Measurements from ENCODE around the gene PNLDC1. TPM values are rescaled to one million over a fixed set of nuclear protein-coding genes. Genes with fewer than 3 reads are reported as not detected.
A peak's percentile ranks its signal among the peaks of the same experiment; 100 is the strongest.

Gene PNLDC1
- total RNA-seq, 1 donor from 2014 or later = 0.26 TPM

DNA sequence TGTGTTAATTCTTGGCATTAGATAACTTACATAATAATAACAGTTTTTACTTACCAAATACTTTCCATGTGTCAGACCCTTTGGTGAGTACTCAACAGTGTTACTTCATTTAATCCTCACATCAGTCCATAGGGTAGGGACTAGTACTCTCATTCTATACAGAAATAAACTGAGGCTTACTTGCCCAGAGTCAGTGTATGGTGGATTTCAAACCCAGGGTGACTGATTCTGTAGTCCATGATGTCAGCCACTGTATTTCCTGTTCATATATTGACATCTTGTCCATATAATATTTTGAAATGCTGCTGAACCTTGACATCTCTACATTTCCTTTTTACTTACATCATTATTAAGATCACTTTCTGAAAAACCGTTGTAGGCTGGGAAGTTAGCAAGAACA lies 2.5 kb upstream of the PNLDC1 start:
- Histone ChIP-seq H3K36me3 (ENCODE audit: control insufficient read depth, insufficient read depth, low read length) (peaks cover 9% of the 10 kb centered on the region), H3K27me3 (ENCODE audit: control insufficient read depth, insufficient read depth, low read length) (no peaks in the 10 kb centered on the region), H3K4me3 (ENCODE audit: low read depth, low read length) (no peak overlapping the region)
- no peak for DNase-seq (ENCODE audit: low read depth)
- no peak for FAIRE-seq
- TF ChIP-seq, protein P1, sequence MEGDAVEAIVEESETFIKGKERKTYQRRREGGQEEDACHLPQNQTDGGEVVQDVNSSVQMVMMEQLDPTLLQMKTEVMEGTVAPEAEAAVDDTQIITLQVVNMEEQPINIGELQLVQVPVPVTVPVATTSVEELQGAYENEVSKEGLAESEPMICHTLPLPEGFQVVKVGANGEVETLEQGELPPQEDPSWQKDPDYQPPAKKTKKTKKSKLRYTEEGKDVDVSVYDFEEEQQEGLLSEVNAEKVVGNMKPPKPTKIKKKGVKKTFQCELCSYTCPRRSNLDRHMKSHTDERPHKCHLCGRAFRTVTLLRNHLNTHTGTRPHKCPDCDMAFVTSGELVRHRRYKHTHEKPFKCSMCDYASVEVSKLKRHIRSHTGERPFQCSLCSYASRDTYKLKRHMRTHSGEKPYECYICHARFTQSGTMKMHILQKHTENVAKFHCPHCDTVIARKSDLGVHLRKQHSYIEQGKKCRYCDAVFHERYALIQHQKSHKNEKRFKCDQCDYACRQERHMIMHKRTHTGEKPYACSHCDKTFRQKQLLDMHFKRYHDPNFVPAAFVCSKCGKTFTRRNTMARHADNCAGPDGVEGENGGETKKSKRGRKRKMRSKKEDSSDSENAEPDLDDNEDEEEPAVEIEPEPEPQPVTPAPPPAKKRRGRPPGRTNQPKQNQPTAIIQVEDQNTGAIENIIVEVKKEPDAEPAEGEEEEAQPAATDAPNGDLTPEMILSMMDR (IDR thresholded peaks at IDR 0.05; ENCODE audit: insufficient read depth, low read length, severe bottlenecking) = no peak

DNA sequence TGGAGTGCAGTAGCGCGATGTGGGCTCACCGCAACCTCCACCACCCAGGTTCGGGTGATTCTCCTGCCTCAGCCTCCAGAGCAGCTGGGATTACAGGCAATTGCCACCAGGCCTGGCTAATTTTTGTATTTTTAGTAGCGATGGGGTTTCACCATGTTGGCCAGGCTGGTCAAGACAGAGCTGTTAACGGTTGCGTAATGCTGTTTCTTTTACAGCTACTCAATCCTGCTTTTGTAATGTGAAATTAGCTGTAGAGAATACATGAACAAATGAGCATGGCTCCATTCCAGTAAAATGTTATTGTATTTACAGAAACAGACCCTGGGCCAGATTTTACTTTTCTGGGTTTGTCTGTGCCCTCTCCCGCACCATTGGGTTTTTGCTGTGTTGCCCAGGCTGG lies 1.9 kb downstream of the PNLDC1 start:
- TF ChIP-seq, protein P1 (IDR thresholded peaks at IDR 0.05; ENCODE audit: insufficient read depth, low read length, severe bottlenecking) = no peak
- DNase-seq (ENCODE audit: low read depth) (no peak), FAIRE-seq (no peak)
- Histone ChIP-seq H3K36me3 (ENCODE audit: control insufficient read depth, insufficient read depth, low read length) (peaks cover 4% of the 10 kb centered on the region), H3K4me3 (ENCODE audit: low read depth, low read length) (no peak overlapping the region), H3K27me3 (ENCODE audit: control insufficient read depth, insufficient read depth, low read length) (no peaks in the 10 kb centered on the region)

DNA sequence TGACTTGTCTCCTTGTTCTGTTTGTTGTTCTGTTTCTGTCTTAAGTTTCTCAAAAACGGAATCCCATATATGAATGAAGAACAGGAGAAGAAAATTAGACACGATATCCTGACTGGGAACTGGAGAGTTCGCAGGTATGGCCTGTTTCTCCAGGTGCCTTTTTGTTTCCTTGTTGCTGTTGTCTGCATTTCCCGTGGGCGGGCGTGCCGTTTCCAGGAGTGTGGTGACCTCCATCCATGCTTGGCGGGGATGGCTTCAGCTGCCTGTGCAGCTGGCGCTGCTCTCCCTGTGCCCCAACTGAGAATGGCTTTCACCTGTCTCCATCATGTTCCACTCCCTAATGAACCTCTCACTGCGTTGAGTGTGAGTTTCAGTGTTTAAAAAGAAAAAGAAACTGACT lies 4.4 kb downstream of the PNLDC1 start:
- H3K27me3 ChIP-seq (ENCODE audit: control insufficient read depth, insufficient read depth, low read length) = no peaks in the 10 kb centered on the region
- FAIRE-seq = no peak
- TF ChIP-seq, protein P1 (IDR thresholded peaks at IDR 0.05; ENCODE audit: insufficient read depth, low read length, severe bottlenecking) = no peak
- DNase-seq (ENCODE audit: low read depth) = no peak
- H3K4me3 ChIP-seq (ENCODE audit: low read depth, low read length) = no peak overlapping the region
- no peaks in the 10 kb centered on the region for H3K36me3 ChIP-seq (ENCODE audit: control insufficient read depth, insufficient read depth, low read length)

GRCh38 chr6:159805440-159806020 lies 5.5 kb downstream of the PNLDC1 start:
- Histone ChIP-seq H3K36me3 (ENCODE audit: control insufficient read depth, insufficient read depth, low read length) (no peaks in the 10 kb centered on the region), H3K4me3 (ENCODE audit: low read depth, low read length) (no peak overlapping the region), H3K27me3 (ENCODE audit: control insufficient read depth, insufficient read depth, low read length) (no peaks in the 10 kb centered on the region)
- no peak for DNase-seq (ENCODE audit: low read depth)
- TF ChIP-seq, protein P1 (IDR thresholded peaks at IDR 0.05; ENCODE audit: insufficient read depth, low read length, severe bottlenecking) = no peak
- FAIRE-seq = no peak

- peak; percentile 86 for FAIRE-seq
Measured at GRCh38 chr6:159806021-159806458, 6.0 kb downstream of the PNLDC1 start.

More at GRCh38 chr6:159806021-159806458, 6.0 kb downstream of the PNLDC1 start:
- H3K27me3 ChIP-seq (ENCODE audit: control insufficient read depth, insufficient read depth, low read length) = no peaks in the 10 kb centered on the region
- H3K36me3 ChIP-seq (ENCODE audit: control insufficient read depth, insufficient read depth, low read length) = no peaks in the 10 kb centered on the region
- TF ChIP-seq, protein P1 (IDR thresholded peaks at IDR 0.05; ENCODE audit: insufficient read depth, low read length, severe bottlenecking) = no peak
- H3K4me3 ChIP-seq (ENCODE audit: low read depth, low read length) = no peak overlapping the region
- DNase-seq (ENCODE audit: low read depth) = peak; percentile 70
